Measurements from ENCODE around the gene SPIN2A. TPM values are rescaled to one million over a fixed set of nuclear protein-coding genes. Genes with fewer than 3 reads are reported as not detected.

The SPIN2A gene
- total RNA-seq, 1 experiment from 2014 or later, result 2.8 TPM

DNA sequence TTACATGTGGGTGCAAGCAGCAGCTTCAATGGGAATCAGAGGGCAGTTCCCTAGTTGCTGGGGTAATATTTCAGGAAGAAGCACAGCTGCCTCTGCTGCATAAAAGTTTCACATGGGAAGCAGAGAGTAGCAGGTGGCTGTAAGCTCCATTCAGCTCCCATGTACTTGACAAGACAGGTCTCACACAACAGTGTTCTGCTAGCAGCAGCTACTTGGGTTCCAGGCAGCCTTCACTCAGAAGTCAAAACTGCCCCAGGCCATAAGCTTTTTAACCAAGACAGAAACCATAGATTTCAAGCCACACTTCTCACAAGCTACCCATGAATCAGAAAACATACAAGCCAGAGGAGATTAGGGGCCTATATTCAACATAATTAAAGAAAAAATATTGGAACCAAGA, 41.4 kb upstream of the SPIN2A start:
- no peaks in the 10 kb centered on the region for H3K27me3 ChIP-seq (ENCODE audit: insufficient read depth, low read length)
- H4K5ac ChIP-seq (ENCODE audit: insufficient read length, low read depth, low read length), result no peak overlapping the region
- H3K23me2 ChIP-seq (ENCODE audit: insufficient read length, low read depth, low read length, poor library complexity, severe bottlenecking), result no peaks in the 10 kb centered on the region
- peaks cover 16 to 17% of the 10 kb centered on the region in 2 experiments for H3K4me1 Mint-ChIP-seq
- H3K4me1 ChIP-seq (ENCODE audit: insufficient read depth, low read length), result no peaks in the 10 kb centered on the region
- H3K14ac ChIP-seq (ENCODE audit: insufficient read depth, low read length), result no peak overlapping the region; the same call in 1 of the 2 replicates
- H3K56ac ChIP-seq (ENCODE audit: insufficient read length, low read depth, low read length), result no peak overlapping the region
- no peak overlapping the region for H2BK120ac ChIP-seq (ENCODE audit: low read depth, low read length, poor library complexity, severe bottlenecking)
- no peak overlapping the region for H3K27ac ChIP-seq (ENCODE audit: insufficient read length, low read depth, low read length)
- H2AFZ ChIP-seq (ENCODE audit: low read length), result no peak overlapping the region
- H3K9me3 ChIP-seq (ENCODE audit: control insufficient read depth, low read depth, low read length), result no peaks in the 10 kb centered on the region
- no peak overlapping the region for H2AK5ac ChIP-seq (ENCODE audit: insufficient read length, low read length)
- no peak overlapping the region for H4K8ac ChIP-seq (replicated peaks; ENCODE audit: insufficient read length, low read depth, low read length)
- H3K9me3 Mint-ChIP-seq, result peaks cover 81% of the 10 kb centered on the region in 2 experiments
- no peak overlapping the region for H4K91ac ChIP-seq (ENCODE audit: insufficient read length, low read depth, low read length)
- no peak overlapping the region for H3K4me3 Mint-ChIP-seq
- TF ChIP-seq, protein P1, sequence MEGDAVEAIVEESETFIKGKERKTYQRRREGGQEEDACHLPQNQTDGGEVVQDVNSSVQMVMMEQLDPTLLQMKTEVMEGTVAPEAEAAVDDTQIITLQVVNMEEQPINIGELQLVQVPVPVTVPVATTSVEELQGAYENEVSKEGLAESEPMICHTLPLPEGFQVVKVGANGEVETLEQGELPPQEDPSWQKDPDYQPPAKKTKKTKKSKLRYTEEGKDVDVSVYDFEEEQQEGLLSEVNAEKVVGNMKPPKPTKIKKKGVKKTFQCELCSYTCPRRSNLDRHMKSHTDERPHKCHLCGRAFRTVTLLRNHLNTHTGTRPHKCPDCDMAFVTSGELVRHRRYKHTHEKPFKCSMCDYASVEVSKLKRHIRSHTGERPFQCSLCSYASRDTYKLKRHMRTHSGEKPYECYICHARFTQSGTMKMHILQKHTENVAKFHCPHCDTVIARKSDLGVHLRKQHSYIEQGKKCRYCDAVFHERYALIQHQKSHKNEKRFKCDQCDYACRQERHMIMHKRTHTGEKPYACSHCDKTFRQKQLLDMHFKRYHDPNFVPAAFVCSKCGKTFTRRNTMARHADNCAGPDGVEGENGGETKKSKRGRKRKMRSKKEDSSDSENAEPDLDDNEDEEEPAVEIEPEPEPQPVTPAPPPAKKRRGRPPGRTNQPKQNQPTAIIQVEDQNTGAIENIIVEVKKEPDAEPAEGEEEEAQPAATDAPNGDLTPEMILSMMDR (conservative IDR thresholded peaks at IDR 0.05), result no peak
- no peaks in the 10 kb centered on the region for H4K20me1 ChIP-seq (ENCODE audit: control insufficient read depth, insufficient read depth, insufficient read length)
- no peak overlapping the region for H3K4ac ChIP-seq (ENCODE audit: low read depth, low read length)
- no peak for DNase-seq
- peaks cover 9 to 16% (median 14%) of the 10 kb centered on the region in 3 experiments; a peak in 5 of 7 replicates for H3K36me3 Mint-ChIP-seq (ENCODE audit: insufficient read depth in 1 of 3, low read depth in 3 of 3)
- no peaks in the 10 kb centered on the region for H3K27me3 Mint-ChIP-seq (ENCODE audit: low read depth)
- no peaks in the 10 kb centered on the region for H3K79me1 ChIP-seq (ENCODE audit: insufficient read depth, low read depth, low read length, poor library complexity, severe bottlenecking)
- H3K79me2 ChIP-seq (ENCODE audit: insufficient read depth, low read length), result no peaks in the 10 kb centered on the region
- no peak overlapping the region for H3K4me2 ChIP-seq (ENCODE audit: insufficient read depth, insufficient read length, low read length)
- no peak overlapping the region for H2BK12ac ChIP-seq (ENCODE audit: insufficient read length, low read depth, low read length)
- no peak overlapping the region for H3T11ph ChIP-seq (ENCODE audit: low read length)
- no peak overlapping the region for H3K9ac ChIP-seq (ENCODE audit: extremely low read depth, insufficient read length, low read length)
- no peak overlapping the region for H2BK20ac ChIP-seq (ENCODE audit: low read depth, low read length, poor library complexity, severe bottlenecking)
- no peak overlapping the region for H2BK5ac ChIP-seq (ENCODE audit: insufficient read length, low read length)
- no peak overlapping the region for H2BK15ac ChIP-seq (ENCODE audit: low read depth, low read length)
- no peak overlapping the region for H3K23ac ChIP-seq (ENCODE audit: insufficient read length, low read depth, low read length)
- H3K27ac Mint-ChIP-seq, result no peak overlapping the region
- no peak overlapping the region for H3K18ac ChIP-seq (ENCODE audit: insufficient read length, low read depth, low read length)

All from H9 (cell line).